GM12801 (cell line): ENCODE results near the gene SSTR1.

Experiments
- TF ChIP-seq, protein P1 (sequence below): IDR thresholded peaks from one replicate; pipeline ENCODE4 v1.5.1; 2011; ENCODE audit warnings: control low read depth; ENCODE audit not compliant: insufficient read length; ENCODE audit errors: extremely low read depth

SSTR1 gene

DNA sequence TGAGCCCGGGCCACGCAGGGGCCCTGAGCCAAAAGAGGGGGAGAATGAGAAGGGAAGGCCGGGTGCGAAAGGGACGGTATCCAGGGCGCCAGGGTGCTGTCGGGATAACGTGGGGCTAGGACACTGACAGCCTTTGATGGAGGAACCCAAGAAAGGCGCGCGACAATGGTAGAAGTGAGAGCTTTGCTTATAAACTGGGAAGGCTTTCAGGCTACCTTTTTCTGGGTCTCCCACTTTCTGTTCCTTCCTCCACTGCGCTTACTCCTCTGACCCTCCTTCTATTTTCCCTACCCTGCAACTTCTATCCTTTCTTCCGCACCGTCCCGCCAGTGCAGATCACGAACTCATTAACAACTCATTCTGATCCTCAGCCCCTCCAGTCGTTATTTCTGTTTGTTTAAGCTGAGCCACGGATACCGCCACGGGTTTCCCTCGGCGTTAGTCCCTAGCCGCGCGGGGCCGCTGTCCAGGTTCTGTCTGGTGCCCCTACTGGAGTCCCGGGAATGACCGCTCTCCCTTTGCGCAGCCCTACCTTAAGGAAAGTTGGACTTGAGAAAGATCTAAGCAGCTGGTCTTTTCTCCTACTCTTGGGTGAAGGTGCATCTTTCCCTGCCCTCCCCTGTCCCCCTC is 3.0 kb downstream of the SSTR1 start:
- TF ChIP-seq, protein P1, sequence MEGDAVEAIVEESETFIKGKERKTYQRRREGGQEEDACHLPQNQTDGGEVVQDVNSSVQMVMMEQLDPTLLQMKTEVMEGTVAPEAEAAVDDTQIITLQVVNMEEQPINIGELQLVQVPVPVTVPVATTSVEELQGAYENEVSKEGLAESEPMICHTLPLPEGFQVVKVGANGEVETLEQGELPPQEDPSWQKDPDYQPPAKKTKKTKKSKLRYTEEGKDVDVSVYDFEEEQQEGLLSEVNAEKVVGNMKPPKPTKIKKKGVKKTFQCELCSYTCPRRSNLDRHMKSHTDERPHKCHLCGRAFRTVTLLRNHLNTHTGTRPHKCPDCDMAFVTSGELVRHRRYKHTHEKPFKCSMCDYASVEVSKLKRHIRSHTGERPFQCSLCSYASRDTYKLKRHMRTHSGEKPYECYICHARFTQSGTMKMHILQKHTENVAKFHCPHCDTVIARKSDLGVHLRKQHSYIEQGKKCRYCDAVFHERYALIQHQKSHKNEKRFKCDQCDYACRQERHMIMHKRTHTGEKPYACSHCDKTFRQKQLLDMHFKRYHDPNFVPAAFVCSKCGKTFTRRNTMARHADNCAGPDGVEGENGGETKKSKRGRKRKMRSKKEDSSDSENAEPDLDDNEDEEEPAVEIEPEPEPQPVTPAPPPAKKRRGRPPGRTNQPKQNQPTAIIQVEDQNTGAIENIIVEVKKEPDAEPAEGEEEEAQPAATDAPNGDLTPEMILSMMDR = no peak

DNA sequence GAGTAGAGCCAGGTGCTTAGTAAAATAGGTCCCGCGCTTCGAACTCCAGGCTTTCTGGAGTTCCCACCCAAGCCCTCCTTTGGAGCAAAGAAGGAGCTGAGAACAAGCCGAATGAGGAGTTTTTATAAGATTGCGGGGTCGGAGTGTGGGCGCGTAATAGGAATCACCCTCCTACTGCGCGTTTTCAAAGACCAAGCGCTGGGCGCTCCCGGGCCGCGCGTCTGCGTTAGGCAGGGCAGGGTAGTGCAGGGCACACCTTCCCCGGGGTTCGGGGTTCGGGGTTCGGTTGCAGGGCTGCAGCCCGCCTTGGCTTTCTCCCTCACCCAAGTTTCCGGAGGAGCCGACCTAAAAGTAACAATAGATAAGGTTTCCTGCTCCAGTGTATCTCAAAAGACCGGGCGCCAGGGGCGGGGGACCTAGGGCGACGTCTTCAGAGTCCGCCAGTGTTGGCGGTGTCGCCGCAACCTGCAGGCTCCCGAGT is 3.6 kb downstream of the SSTR1 start:
- TF ChIP-seq, protein P1 = no peak

DNA sequence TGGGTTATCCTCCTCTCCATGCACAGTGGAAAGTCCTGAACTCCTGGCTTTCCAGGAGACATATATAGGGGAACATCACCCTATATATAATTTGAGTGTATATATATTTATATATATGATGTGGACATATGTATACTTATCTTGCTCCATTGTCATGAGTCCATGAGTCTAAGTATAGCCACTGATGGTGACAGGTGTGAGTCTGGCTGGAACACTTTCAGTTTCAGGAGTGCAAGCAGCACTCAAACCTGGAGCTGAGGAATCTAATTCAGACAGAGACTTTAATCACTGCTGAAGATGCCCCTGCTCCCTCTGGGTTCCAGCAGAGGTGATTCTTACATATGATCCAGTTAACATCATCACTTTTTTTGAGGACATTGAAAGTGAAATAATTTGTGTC is 4.4 kb downstream of the SSTR1 start:
- TF ChIP-seq, protein P1 = no peak

DNA sequence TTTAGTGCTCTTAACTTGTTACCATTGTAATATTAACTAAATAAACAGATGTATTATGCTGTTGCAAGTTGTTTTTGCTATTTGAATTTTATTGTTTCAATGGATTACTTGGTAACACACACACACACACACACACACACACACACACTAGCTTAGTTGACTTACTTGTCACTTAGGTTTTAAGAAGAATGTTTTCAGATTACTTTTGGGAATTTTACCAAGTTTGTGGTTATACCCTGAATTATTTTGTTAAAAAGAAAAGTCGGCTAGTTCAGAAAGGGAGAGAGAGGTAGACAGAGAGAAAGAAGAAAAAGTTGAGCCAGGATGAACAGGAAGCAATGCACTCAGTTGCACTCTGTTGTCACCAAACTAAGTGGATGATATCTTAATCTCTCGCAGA is 5.3 kb downstream of the SSTR1 start:
- TF ChIP-seq, protein P1 = no peak

DNA sequence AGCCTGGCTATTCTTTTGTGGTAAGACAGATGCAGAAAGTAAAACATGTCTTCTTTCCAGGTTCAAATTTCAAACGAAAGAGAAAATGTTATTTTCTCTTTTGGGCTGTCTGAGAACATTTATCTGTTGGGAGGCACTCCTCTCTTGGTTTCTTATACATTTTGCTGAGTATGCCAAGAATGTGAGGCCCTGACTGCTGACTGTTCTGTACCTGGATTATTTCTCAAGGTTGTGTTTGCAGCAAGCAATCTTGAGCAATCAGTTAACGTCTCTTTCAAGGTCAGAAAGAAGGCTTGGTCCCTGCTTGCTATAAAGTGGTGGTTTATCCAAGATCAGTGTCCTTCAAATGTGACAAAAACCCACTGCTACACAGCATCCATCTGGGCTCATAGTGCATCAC is 9.8 kb downstream of the SSTR1 start:
- TF ChIP-seq, protein P1 = no peak

DNA sequence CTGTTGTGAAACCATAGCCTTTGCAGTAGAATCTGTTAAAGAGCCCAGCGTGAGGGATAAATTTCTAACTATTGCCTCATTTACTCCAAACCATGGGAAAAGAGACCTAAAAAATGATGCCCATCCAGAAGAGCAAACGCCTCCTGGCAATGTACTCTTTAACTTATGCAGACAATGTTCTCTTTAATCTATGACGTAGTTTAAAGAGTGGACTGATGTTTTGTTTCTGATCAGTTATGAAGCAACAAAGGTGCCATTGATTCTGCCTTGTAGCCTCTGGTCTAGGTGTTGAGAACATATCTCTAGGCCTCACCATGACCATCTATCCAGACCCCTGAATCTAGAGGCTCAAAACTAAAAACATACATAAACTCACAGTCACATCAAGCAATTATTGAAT is 13.4 kb downstream of the SSTR1 start:
- TF ChIP-seq, protein P1 = no peak

DNA sequence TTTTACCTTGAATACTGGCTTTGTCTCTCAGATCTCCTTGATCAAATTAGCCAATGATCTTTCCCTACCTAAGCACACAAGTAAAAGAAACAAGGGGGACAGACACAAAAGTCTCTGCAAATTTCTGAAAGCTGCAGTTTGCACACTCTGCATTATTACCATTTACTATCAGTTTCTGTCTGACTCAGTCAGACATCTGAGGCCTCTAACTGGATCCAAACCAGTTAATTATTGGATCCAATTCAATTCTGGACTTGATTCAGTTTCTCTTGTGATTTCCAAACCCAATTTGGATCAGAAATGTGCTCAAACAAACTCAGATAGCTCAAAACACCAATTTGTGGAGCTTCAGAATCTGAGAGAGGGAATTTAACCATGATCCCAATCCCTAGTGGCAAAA is 16.6 kb downstream of the SSTR1 start:
- TF ChIP-seq, protein P1 = no peak
